Measurements from ENCODE around the gene SLCO2B1. TPM values are rescaled to one million over a fixed set of nuclear protein-coding genes. Genes with fewer than 3 reads are reported as not detected.

Gene SLCO2B1
- total RNA-seq, 1 donor, result not detected

DNA sequence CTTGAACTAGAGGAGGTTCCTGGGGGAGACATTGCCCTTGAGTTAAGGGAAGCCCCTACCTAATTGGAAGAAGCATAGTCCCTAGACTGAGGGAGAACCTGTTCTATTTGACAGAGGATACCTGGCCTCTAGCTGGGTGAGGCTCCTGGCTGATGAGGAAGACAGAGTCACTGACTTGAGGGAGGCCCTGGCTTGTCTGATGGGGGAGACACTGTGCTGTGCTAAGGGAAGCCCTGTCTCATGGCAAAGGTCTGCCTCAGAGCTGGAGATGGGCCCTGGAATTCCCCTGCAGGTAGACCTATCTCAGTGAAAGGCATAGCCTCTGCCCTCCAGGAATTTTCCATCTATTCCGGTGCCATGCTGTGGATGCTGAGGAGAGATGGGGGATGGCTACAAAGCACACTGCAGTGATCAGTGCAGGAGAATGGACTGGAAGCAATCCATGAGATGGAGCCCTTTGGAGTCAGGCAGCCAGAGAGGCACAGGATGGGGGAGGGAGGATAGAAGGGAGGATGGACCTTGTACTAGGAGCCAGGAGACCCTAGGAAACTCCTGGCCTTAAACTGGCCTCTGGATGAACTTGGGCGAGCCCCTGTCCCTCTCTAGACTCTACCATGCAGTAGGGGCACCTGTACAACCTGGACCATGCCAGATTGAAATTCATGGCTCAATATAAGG, 39.9 kb downstream of the SLCO2B1 start:
- DNase-seq (ENCODE audit: low read depth), result no peak
- TF ChIP-seq, protein P1, sequence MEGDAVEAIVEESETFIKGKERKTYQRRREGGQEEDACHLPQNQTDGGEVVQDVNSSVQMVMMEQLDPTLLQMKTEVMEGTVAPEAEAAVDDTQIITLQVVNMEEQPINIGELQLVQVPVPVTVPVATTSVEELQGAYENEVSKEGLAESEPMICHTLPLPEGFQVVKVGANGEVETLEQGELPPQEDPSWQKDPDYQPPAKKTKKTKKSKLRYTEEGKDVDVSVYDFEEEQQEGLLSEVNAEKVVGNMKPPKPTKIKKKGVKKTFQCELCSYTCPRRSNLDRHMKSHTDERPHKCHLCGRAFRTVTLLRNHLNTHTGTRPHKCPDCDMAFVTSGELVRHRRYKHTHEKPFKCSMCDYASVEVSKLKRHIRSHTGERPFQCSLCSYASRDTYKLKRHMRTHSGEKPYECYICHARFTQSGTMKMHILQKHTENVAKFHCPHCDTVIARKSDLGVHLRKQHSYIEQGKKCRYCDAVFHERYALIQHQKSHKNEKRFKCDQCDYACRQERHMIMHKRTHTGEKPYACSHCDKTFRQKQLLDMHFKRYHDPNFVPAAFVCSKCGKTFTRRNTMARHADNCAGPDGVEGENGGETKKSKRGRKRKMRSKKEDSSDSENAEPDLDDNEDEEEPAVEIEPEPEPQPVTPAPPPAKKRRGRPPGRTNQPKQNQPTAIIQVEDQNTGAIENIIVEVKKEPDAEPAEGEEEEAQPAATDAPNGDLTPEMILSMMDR (IDR thresholded peaks at IDR 0.05; ENCODE audit: insufficient read depth, low read depth, low read length), result no peak
- no peak overlapping the region for H3K4me3 ChIP-seq (ENCODE audit: low read depth, low read length)

DNA sequence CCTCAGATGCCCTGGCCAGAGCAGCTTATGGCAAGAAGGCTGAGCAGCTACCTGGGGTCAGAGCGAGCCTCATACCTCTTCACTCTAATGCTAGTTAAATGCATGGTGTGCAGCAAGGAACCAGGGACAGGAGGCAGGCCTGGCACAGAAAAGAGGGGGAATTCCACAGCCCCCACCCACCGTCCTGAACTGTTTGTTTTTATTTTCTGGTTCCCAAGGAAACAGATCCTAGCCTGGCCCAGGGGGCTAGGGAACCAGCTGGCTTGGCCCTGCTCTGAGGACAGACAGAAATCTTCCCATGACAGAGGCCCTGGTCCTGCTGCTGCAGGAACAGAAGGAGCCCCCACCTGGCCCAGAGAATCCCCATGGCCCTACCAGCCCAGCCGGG, 40.4 kb downstream of the SLCO2B1 start:
- H3K4me3 ChIP-seq (ENCODE audit: low read depth, low read length), result no peak overlapping the region
- DNase-seq (ENCODE audit: low read depth), result no peak
- TF ChIP-seq, protein P1 (IDR thresholded peaks at IDR 0.05; ENCODE audit: insufficient read depth, low read depth, low read length), result no peak

DNA sequence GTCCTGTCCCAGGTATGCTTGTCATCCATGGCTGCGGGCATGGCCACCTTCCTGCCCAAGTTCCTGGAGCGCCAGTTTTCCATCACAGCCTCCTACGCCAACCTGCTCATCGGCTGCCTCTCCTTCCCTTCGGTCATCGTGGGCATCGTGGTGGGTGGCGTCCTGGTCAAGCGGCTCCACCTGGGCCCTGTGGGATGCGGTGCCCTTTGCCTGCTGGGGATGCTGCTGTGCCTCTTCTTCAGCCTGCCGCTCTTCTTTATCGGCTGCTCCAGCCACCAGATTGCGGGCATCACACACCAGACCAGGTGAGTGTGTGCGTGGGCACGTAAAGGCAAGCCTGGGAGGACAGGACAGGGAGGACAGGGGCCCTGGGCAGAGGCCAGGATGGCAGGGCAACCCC, 42.4 kb downstream of the SLCO2B1 start:
- H3K4me3 ChIP-seq (ENCODE audit: low read depth, low read length), result no peak overlapping the region
- TF ChIP-seq, protein P1 (IDR thresholded peaks at IDR 0.05; ENCODE audit: insufficient read depth, low read depth, low read length), result no peak
- no peak for DNase-seq (ENCODE audit: low read depth)

DNA sequence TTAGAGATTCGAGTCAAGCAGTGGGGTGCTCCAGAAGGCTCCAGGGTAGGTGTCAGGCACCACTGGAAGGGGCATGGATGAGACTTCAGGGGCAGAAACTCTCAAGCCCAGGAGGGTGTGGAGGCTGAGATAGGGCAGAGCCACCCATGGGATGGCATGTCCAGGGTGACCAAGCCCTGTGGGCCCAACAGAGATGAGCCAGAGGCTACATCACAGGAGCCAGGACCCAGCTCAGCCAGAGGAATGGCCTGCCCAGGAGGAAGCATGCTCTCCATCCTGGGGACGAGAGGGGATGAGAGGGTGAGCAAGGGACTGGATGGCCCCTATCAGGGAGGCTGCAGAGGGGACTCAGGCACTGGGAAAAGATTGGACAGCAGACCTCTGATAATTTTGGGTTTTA, 42.8 kb downstream of the SLCO2B1 start:
- no peak overlapping the region for H3K4me3 ChIP-seq (ENCODE audit: low read depth, low read length)
- TF ChIP-seq, protein P1 (IDR thresholded peaks at IDR 0.05; ENCODE audit: insufficient read depth, low read depth, low read length), result no peak
- DNase-seq (ENCODE audit: low read depth), result no peak

DNA sequence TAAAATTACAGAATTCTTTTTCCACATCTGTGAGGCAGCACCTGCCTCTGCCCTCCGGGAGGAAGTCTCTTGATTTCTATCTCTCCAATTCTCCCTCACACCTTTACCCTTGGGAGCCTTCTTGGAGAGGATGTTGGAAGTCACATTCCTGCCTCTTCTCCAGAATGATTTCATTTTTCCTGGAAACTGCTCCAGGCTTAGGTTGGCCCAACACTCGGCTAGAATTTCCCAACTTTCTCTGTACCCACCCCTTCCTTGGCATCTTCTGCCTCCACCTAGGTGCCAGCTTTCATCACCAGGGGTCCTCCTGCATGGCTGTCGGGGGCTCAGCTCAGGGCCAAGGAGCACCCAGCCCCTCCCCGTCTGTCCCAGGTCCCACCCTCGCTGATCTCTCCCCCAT, 43.2 kb downstream of the SLCO2B1 start:
- DNase-seq (ENCODE audit: low read depth), result no peak
- TF ChIP-seq, protein P1 (IDR thresholded peaks at IDR 0.05; ENCODE audit: insufficient read depth, low read depth, low read length), result no peak
- H3K4me3 ChIP-seq (ENCODE audit: low read depth, low read length), result no peak overlapping the region

DNA sequence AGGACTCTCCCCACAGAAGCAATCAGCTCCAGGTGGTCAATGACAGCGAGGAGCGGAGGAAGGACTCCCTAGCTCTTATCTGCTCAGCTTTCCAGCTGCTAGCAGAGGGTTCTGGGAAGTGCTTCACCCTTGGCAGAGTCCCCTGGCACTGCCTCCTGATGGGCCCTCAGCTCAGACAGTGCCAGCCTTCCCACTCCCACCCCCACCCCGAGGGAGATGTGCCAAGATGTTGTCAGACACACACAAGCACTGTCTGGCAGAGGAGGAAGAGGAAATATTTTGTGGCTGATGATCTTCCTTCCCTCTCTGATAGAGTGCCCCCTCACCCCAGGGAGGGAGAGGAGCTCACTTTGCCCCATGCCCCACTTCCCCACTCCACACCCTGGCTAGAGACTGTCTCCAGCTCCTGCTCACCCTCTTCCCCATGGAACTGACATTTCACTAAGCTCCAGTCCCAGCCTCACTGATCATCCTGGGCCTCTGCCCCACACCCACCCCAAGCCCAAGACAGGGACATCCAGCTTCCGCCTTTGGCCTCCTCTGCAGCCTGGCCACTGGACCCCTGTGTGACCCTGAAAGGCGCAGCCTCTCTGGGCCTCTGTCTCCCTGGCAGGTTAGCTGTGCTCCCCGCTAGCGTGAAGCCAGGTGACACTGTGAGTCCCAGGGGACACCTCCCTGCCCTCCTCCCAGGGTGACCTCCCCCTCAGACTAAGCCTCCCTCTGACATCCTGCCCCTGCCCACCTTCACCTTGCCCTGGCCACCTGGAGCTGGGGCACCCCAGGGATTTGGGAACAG, 44.5 kb downstream of the SLCO2B1 start:
- H3K4me3 ChIP-seq (ENCODE audit: low read depth, low read length), result no peak overlapping the region
- TF ChIP-seq, protein P1 (IDR thresholded peaks at IDR 0.05; ENCODE audit: insufficient read depth, low read depth, low read length), result no peak
- DNase-seq (ENCODE audit: low read depth), result no peak

Data from fibroblast of villous mesenchyme (primary cell).